Measurements from ENCODE around the gene ANO6. TPM values are rescaled to one million over a fixed set of nuclear protein-coding genes. Genes with fewer than 3 reads are reported as not detected.

Gene ANO6
- total RNA-seq, 1 donor from 2014 or later = 64.1 TPM

- Histone ChIP-seq H3K4me3 (no peak overlapping the region), H3K27me3 (ENCODE audit: low read depth) (no peaks in the 10 kb centered on the region), H3K4me1 (no peaks in the 10 kb centered on the region), H3K9me3 (no peaks in the 10 kb centered on the region), H3K27ac (no peak overlapping the region), H3K36me3 (no peaks in the 10 kb centered on the region)
- DNase-seq = no peak
- ATAC-seq = no peak
- intact Hi-C loops (cut with DNase I) = no loop called here
- no peak for TF ChIP-seq CTCF (IDR thresholded peaks at IDR 0.05)
These were observed 121.1 kb downstream of the ANO6 start for GRCh38 chr12:45336762-45337596.

DNA sequence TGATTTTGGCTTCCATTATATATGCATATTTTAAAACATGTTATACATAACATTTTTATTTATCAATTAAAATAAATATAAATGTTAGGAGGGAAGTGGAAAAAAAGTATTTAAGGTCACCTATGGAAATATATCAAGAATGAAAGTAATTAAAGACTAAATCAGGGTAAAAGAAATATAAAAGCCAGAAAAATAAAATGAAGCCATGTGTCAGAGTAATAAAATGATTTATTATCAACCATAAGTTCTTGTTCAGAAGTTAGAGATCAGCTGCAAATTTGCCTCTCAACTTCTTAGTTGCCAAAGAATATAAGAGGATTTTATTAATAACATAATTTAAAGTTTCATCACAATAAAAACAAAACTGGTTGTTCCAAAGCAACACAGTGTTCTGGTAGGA, 121.9 kb downstream of the ANO6 start:
- intact Hi-C loops (cut with DNase I) = no loop called here
- TF ChIP-seq CTCF (IDR thresholded peaks at IDR 0.05) = no peak

GRCh38 chr12:45338272-45338671, 122.4 kb downstream of the ANO6 start:
- Histone ChIP-seq H3K4me1 (no peaks in the 10 kb centered on the region), H3K4me3 (no peak overlapping the region), H3K27ac (no peak overlapping the region), H3K27me3 (ENCODE audit: low read depth) (no peaks in the 10 kb centered on the region), H3K36me3 (no peaks in the 10 kb centered on the region), H3K9me3 (no peaks in the 10 kb centered on the region)
- DNase-seq = no peak
- TF ChIP-seq CTCF (IDR thresholded peaks at IDR 0.05) = no peak
- no peak for ATAC-seq
- intact Hi-C loops (cut with DNase I) = no loop called here

More for the DNA sequence above, 121.9 kb downstream of the ANO6 start:
- Histone ChIP-seq H3K4me1 (no peaks in the 10 kb centered on the region), H3K27me3 (ENCODE audit: low read depth) (no peaks in the 10 kb centered on the region), H3K9me3 (no peaks in the 10 kb centered on the region), H3K4me3 (no peak overlapping the region), H3K27ac (no peak overlapping the region), H3K36me3 (no peaks in the 10 kb centered on the region)
- DNase-seq (no peak), ATAC-seq (no peak)

- Histone ChIP-seq H3K4me3 (no peak overlapping the region), H3K9me3 (no peaks in the 10 kb centered on the region), H3K36me3 (no peaks in the 10 kb centered on the region), H3K4me1 (no peaks in the 10 kb centered on the region), H3K27me3 (ENCODE audit: low read depth) (no peaks in the 10 kb centered on the region), H3K27ac (no peak overlapping the region)
- no peak for ATAC-seq
- no peak for TF ChIP-seq CTCF (IDR thresholded peaks at IDR 0.05)
- intact Hi-C loops (cut with DNase I) = no loop called here
- no peak for DNase-seq
These were observed 123.1 kb downstream of the ANO6 start for GRCh38 chr12:45339035-45339434.

DNA sequence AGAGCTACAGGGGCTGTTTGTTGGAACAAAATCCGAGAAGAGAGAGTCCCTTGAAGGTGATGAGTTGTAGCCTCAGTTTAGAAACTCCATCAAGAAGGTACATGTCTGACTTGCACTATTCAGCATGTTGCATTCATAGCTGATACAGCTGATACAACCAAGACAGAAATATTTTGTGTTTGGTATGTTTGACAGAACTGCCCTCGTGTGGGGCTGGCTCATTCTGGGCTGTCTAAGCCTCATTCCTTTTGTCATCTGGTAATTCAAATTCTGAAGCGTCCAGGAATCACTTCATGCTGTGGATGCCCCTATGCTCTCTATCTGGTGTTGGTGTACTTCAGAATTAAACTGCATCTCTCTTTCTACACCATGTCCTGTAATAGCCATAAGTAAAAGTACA, 126.3 kb downstream of the ANO6 start:
- Histone ChIP-seq H3K36me3 (peaks cover 6% of the 10 kb centered on the region), H3K4me3 (no peak overlapping the region), H3K27me3 (ENCODE audit: low read depth) (no peaks in the 10 kb centered on the region), H3K9me3 (no peaks in the 10 kb centered on the region), H3K27ac (no peak overlapping the region), H3K4me1 (no peaks in the 10 kb centered on the region)
- DNase-seq (no peak), ATAC-seq (no peak)
- no peak for TF ChIP-seq CTCF (IDR thresholded peaks at IDR 0.05)
- intact Hi-C loops (cut with DNase I) = no loop called here

All from lower lobe of right lung (tissue), 2 donors.